Adrenal gland (tissue), 5 donors: ENCODE data around the gene KTN1.

Source experiments
- POLR2A ChIP-seq, 2 donors: fragments of 450-650 bp; IDR thresholded peaks; one replicate each; pipeline ENCODE4 v1.6.1; 2017; ENCODE audit warnings: antibody characterized with exemption in 2 of 2, mild to moderate bottlenecking in 2 of 2, moderate library complexity in 1 of 2
- TF ChIP-seq, protein P1 (sequence below), 6 experiments: fragments of 450-650 bp in 4 of 6; fragments of 200-600 bp in 2 of 6; sonication (generic) in 1 of 6; IDR thresholded peaks; 1 replicate in 5 of 6; 2 replicates in 1 of 6; pipeline versions ENCODE4 v1.5.1 to v1.8.0; 2016 to 2021; ENCODE audit warnings: antibody characterized with exemption in 6 of 6, mild to moderate bottlenecking in 2 of 6, moderate library complexity in 1 of 6
- donor health status: DM: no; HTN: no; CAD: no.

DNA sequence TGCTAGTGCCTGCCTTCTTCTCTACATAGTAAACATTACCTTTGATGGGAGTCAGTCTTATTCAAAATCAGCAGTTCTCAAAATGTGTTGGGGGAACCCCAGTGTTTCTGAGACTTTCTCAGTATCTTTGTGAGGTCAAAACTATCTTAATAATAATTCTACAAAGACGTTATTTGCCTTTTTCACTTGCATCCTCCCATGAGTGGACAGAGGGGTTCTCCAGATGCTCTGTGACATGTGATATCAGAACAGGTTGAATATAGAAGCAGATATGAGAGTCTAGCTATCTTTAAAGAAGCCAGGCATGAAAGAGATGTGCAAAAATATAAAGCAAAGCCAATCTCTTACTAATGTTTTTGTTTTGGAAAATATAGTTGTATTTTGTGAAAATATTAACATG, 144.7 kb downstream of the KTN1 start:
- TF ChIP-seq, protein P1, sequence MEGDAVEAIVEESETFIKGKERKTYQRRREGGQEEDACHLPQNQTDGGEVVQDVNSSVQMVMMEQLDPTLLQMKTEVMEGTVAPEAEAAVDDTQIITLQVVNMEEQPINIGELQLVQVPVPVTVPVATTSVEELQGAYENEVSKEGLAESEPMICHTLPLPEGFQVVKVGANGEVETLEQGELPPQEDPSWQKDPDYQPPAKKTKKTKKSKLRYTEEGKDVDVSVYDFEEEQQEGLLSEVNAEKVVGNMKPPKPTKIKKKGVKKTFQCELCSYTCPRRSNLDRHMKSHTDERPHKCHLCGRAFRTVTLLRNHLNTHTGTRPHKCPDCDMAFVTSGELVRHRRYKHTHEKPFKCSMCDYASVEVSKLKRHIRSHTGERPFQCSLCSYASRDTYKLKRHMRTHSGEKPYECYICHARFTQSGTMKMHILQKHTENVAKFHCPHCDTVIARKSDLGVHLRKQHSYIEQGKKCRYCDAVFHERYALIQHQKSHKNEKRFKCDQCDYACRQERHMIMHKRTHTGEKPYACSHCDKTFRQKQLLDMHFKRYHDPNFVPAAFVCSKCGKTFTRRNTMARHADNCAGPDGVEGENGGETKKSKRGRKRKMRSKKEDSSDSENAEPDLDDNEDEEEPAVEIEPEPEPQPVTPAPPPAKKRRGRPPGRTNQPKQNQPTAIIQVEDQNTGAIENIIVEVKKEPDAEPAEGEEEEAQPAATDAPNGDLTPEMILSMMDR (IDR thresholded peaks at IDR 0.05) = no peak
- no peak for TF ChIP-seq POLR2A (IDR thresholded peaks at IDR 0.05)
